Superior temporal gyrus (tissue), 1 donor: ENCODE results near the gene HELB.

Experiments used
- DNase-seq: peaks from one replicate; pipeline ENCODE4 v3.0.0-alpha.2; 2016; ENCODE audit errors: extremely low spot score

HELB gene

GRCh38 chr12:66301944-66302826 lies at the start of gene HELB:
Gene HELB, plus strand, starts transcription at chr12:66302493. Its CDS starts 111 bp downstream, at chr12:66302604.
- DNase-seq, result peak; percentile 87

- no peak for DNase-seq
These were observed 49.5 kb upstream of the HELB start for GRCh38 chr12:66252771-66253170.

GRCh38 chr12:66255737-66256136 lies 46.6 kb upstream of the HELB start:
- DNase-seq, result no peak

GRCh38 chr12:66258011-66258410 lies 44.3 kb upstream of the HELB start:
- no peak for DNase-seq

GRCh38 chr12:66262737-66263136 lies 39.6 kb upstream of the HELB start:
- no peak for DNase-seq

GRCh38 chr12:66268562-66268961 lies 33.7 kb upstream of the HELB start:
- no peak for DNase-seq

GRCh38 chr12:66269142-66269541 lies 33.2 kb upstream of the HELB start:
- DNase-seq, result no peak

GRCh38 chr12:66269757-66270383 lies 32.4 kb upstream of the HELB start:
- DNase-seq, result peak; percentile 85

GRCh38 chr12:66270613-66271012 lies 31.7 kb upstream of the HELB start:
- DNase-seq, result no peak

GRCh38 chr12:66272650-66273049 lies 29.6 kb upstream of the HELB start:
- no peak for DNase-seq

- no peak for DNase-seq
These were observed 29.1 kb upstream of the HELB start for GRCh38 chr12:66273147-66273546.

GRCh38 chr12:66275040-66275439 lies 27.3 kb upstream of the HELB start:
- DNase-seq, result no peak

- DNase-seq, result no peak
These were observed 23.1 kb upstream of the HELB start for GRCh38 chr12:66279123-66279712.

GRCh38 chr12:66280561-66280960 lies 21.7 kb upstream of the HELB start:
- no peak for DNase-seq

- DNase-seq, result no peak
These were observed 20.0 kb upstream of the HELB start for GRCh38 chr12:66282244-66282643.

GRCh38 chr12:66287275-66287674 lies 15.0 kb upstream of the HELB start:
- no peak for DNase-seq

- no peak for DNase-seq
These were observed 14.2 kb upstream of the HELB start for GRCh38 chr12:66288121-66288520.

GRCh38 chr12:66289485-66289884 lies 12.8 kb upstream of the HELB start:
- DNase-seq, result no peak

GRCh38 chr12:66290716-66291200 lies 11.5 kb upstream of the HELB start:
- no peak for DNase-seq

GRCh38 chr12:66296176-66296683 lies 6.1 kb upstream of the HELB start:
- DNase-seq, result no peak

GRCh38 chr12:66297080-66297479 lies 5.2 kb upstream of the HELB start:
- no peak for DNase-seq

- DNase-seq, result no peak
These were observed 4.4 kb upstream of the HELB start for GRCh38 chr12:66297923-66298322.

- no peak for DNase-seq
These were observed 505 bp downstream of the HELB start for GRCh38 chr12:66302827-66303169.
